GM12873 (cell line): Measurements from ENCODE around the gene FBXL14.
A peak's percentile ranks its signal among the peaks of the same experiment; 100 is the strongest.

Experiments used
- TF ChIP-seq, protein P1 (sequence below): IDR thresholded peaks from 2 replicates; pipeline ENCODE4 v1.5.1; 2012; ENCODE audit warnings: low read depth, mild to moderate bottlenecking, moderate library complexity, low read length, control low read depth; ENCODE audit not compliant: insufficient read depth; ENCODE audit errors: missing control alignments

FBXL14 gene, protein sequence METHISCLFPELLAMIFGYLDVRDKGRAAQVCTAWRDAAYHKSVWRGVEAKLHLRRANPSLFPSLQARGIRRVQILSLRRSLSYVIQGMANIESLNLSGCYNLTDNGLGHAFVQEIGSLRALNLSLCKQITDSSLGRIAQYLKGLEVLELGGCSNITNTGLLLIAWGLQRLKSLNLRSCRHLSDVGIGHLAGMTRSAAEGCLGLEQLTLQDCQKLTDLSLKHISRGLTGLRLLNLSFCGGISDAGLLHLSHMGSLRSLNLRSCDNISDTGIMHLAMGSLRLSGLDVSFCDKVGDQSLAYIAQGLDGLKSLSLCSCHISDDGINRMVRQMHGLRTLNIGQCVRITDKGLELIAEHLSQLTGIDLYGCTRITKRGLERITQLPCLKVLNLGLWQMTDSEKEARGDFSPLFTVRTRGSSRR

DNA sequence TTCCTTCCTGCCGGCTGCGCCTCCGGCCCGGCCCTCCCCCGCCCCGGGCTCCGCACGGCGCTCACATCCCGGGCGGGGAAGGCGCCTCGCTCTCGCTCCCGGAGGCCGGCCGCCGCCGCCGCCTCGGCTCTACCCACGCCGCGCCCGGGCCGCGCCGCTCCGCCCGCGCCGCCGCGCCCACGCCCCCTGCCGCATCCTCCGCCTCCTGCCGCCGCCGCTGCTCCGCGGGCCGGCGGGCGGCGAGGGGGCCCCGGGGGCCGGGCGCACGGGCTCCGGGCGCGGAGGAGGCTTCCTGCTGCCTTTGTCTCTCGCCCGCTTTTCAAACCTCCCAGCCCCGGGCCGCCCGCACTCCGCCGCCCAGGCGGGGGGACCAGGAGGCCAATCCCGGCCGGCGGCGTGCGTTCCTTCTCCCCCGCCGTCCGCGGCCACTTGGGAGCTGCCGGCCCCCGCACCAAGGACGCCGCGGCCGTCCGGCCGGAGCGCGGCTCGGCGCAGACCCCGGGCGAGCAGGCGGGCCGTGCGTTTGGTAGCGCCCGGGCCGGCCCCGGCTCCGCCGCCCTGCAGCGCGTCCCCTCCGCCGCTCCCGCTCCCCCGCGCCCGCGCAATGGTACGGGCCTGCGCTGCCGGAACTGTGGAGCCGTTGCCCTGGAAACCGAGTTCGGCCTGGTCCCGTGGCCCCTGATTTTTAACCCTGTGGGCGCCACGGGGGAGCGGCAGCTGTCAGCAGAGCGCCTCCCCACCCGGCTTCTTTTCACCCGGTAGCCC, at the start of gene FBXL14:
TSS of gene FBXL14 (minus strand) at position 321 of the 765 bp plus-strand sequence. CDS start 515 bp downstream, outside the sequence.
- TF ChIP-seq, protein P1, sequence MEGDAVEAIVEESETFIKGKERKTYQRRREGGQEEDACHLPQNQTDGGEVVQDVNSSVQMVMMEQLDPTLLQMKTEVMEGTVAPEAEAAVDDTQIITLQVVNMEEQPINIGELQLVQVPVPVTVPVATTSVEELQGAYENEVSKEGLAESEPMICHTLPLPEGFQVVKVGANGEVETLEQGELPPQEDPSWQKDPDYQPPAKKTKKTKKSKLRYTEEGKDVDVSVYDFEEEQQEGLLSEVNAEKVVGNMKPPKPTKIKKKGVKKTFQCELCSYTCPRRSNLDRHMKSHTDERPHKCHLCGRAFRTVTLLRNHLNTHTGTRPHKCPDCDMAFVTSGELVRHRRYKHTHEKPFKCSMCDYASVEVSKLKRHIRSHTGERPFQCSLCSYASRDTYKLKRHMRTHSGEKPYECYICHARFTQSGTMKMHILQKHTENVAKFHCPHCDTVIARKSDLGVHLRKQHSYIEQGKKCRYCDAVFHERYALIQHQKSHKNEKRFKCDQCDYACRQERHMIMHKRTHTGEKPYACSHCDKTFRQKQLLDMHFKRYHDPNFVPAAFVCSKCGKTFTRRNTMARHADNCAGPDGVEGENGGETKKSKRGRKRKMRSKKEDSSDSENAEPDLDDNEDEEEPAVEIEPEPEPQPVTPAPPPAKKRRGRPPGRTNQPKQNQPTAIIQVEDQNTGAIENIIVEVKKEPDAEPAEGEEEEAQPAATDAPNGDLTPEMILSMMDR, result peak; percentile 1

- TF ChIP-seq, protein P1, result no peak
Observed at GRCh38 chr12:1643905-1644533, 49.6 kb upstream of the FBXL14 start.

DNA sequence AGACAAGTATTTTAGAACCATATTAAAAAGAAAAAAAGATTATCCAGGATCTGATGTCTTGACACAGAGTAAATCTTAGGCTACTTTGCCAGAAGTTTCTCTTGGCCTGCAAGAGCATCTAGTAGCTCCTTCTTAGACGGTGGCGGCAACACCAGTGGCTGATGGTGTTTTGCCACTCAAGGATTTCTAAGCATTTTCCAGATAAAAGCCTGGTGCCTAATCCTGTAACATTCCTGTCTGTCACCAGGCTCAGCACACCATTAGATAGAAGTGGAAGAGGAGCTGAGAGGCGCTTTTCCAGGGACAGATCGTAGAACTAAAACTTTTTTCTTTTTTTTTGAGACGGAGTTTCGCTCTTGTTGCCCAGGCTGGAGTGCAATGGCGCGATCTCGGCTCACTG, 48.7 kb upstream of the FBXL14 start:
- TF ChIP-seq, protein P1, result no peak

DNA sequence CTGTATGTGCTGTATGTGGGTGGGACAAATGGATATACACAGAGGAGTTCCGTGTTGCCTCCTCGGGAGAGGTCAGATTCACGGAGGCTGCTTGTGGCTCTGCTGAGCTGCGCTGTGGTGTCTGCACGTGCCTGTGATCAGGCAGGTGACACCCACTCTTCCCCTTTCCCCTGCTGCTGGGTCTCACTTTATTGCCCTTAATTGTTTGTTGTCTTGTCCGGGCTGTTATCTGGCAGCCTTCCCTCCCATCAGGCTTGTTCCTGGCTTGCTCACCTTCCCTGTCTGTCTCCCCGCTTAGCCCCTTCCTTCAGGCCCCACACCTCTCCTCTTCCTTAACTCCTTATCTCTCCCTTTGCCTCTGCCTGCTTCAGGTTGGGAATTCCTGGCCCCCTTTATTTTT, 48.1 kb upstream of the FBXL14 start:
- TF ChIP-seq, protein P1, result no peak

GRCh38 chr12:1640328-1641234, 46.2 kb upstream of the FBXL14 start:
- TF ChIP-seq, protein P1, result no peak

DNA sequence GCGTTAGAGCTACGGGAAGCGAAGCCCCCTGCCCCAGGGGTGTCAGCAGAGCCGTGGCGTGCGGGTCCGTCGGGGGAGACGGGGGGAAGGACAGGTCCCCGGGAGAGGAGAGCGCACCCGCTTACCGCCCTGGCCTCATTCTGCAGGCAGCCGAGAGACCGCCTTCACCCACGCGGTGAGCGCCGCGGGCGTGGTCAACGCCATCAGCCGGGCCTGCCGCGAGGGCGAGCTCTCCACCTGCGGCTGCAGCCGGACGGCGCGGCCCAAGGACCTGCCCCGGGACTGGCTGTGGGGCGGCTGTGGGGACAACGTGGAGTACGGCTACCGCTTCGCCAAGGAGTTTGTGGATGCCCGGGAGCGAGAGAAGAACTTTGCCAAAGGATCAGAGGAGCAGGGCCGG, 45.2 kb upstream of the FBXL14 start:
- TF ChIP-seq, protein P1, result no peak
